ENCODE measurements around the gene APOC3. TPM values are rescaled to one million over a fixed set of nuclear protein-coding genes. Genes with fewer than 3 reads are reported as not detected.
A peak's percentile ranks its signal among the peaks of the same experiment; 100 is the strongest.
"Not testable (repeated sequence)": the region's sequence is repeated elsewhere in the genome, so short reads cannot be mapped to it uniquely, and the experiment has no call there.

APOC3 gene
- total RNA-seq, 3 donors from 2014 or later, result not detected

DNA sequence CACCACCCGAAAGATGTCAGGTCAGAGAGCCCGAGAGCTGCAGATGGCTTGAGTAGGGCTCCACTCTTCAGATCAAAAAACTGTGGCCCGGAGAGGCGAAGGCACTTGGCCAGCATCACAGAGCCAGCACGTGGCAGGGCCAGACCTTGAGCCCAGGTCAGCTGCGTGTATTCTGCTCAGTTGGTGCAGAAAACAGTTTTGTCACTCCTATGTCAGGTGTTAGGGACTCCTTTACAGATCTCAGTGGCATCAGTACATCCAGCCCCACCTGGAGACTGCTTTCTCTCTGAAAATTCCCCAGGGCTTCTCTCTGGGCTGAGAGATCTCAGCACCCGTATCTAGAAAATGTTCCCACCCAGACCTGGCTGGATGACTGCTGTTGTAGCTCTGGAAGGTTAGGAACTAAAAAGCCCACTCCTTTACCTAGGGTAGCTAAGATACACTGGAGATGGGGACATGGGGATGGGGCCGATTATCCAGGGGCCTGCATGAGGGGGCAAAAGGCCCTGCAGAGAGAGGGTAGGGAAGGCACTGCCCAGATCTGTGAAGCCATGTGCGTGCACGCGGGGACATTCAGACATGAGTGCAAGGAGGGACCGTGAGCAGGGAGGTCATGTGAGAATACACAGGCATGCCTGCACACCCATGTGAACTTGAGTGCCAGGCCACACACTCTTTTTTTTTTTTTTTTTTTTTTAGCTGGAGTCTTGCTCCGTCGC is 4.3 kb downstream of the APOC3 start:
- Histone ChIP-seq H3K36me3 (no peaks in the 10 kb centered on the region), H3K4me3 (no peak overlapping the region), H3K4me1 (no peaks in the 10 kb centered on the region), H3K27ac (no peak overlapping the region), H3K9me3 (no peaks in the 10 kb centered on the region), H3K27me3 (no peaks in the 10 kb centered on the region)
- DNase-seq (ENCODE audit: low spot score in 2 of 2), result no peak
- TF ChIP-seq POLR2A (IDR thresholded peaks at IDR 0.05) (no peak), POLR2AphosphoS5 (IDR thresholded peaks at IDR 0.05) (no peak)
- TF ChIP-seq, protein P1, sequence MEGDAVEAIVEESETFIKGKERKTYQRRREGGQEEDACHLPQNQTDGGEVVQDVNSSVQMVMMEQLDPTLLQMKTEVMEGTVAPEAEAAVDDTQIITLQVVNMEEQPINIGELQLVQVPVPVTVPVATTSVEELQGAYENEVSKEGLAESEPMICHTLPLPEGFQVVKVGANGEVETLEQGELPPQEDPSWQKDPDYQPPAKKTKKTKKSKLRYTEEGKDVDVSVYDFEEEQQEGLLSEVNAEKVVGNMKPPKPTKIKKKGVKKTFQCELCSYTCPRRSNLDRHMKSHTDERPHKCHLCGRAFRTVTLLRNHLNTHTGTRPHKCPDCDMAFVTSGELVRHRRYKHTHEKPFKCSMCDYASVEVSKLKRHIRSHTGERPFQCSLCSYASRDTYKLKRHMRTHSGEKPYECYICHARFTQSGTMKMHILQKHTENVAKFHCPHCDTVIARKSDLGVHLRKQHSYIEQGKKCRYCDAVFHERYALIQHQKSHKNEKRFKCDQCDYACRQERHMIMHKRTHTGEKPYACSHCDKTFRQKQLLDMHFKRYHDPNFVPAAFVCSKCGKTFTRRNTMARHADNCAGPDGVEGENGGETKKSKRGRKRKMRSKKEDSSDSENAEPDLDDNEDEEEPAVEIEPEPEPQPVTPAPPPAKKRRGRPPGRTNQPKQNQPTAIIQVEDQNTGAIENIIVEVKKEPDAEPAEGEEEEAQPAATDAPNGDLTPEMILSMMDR (IDR thresholded peaks at IDR 0.05), result no peak
- intact Hi-C loops (cut with DNase I; ENCODE audit: low total_unique reads), result no loop called here

DNA sequence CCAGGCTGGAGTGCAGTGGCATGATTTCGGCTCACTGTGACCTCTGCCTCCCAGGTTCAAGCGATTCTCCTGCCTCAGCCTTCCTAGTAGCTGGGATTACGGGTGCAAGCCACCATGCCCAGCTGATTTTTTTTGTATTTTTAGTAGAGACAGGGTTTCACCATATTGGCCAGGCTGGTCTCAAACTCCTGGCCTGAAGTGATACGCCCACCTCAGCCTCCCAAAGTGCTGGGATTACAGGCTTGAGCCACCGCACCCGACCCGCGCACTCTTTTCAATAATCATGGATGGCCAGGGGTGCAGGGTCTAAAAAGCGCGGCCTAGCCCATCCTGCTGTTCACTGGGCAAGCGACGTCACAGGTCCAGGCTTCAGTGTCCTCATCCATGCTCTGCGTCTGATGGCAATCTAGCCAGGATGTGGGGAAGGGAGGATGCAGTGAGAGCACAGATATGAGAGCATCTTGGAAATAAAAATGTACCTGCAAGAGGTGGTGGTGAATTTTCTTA is 4.9 kb downstream of the APOC3 start:
- H3K9me3 ChIP-seq; H3K4me3 ChIP-seq; H3K36me3 ChIP-seq; DNase-seq (ENCODE audit: low spot score in 2 of 2); H3K4me1 ChIP-seq; H3K27me3 ChIP-seq; H3K27ac ChIP-seq; intact Hi-C loops (cut with DNase I; ENCODE audit: low total_unique reads): not testable (repeated sequence)

DNA sequence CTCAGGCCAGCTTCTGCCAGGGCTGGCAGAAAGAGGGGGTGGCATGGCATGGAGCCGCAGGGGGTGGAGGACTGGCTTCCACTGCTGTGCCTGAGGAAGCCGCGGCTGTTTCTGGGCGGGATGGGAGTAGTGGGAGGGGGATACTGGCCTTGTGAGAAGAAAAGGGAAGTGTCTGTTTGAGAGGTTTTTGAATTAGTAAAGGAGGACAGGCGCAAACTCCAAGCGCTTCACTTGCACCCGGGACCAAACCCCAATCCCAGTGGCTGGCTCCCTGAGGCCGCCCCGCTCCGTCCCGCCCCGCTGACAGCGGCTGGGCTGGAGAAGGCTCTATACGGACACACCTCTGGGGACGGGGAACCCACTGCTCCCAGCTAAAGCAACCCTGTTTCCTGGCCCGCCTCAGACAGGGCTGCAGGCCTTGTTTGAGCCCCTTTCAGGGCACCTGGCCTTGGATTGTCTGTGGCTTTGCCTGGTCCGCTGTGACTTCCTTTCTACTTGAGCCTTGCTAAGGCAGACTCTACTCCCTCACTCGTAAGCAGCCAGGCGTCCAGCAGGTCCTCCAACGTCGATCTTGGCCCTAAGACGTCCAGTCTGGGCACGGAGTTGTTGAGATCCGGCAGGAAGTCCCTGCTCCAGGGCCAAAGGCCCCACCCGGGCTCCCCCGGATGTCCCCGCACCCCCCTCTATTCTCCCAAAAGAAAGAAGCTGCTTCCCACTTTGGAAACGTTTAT is 5.5 kb downstream of the APOC3 start:
- Histone ChIP-seq H3K4me1 (no peaks in the 10 kb centered on the region), H3K9me3 (no peaks in the 10 kb centered on the region), H3K4me3 (peak overlapping the region; percentile 34 to 63 (median 50)), H3K27me3 (no peaks in the 10 kb centered on the region), H3K27ac (peak overlapping the region in 1 of 2 donors; percentile 35), H3K36me3 (no peaks in the 10 kb centered on the region)
- intact Hi-C loops (cut with DNase I; ENCODE audit: low total_unique reads), result no loop called here
- DNase-seq (ENCODE audit: low spot score in 2 of 2), result no peak
- TF ChIP-seq, protein P1 (IDR thresholded peaks at IDR 0.05), result no peak

DNA sequence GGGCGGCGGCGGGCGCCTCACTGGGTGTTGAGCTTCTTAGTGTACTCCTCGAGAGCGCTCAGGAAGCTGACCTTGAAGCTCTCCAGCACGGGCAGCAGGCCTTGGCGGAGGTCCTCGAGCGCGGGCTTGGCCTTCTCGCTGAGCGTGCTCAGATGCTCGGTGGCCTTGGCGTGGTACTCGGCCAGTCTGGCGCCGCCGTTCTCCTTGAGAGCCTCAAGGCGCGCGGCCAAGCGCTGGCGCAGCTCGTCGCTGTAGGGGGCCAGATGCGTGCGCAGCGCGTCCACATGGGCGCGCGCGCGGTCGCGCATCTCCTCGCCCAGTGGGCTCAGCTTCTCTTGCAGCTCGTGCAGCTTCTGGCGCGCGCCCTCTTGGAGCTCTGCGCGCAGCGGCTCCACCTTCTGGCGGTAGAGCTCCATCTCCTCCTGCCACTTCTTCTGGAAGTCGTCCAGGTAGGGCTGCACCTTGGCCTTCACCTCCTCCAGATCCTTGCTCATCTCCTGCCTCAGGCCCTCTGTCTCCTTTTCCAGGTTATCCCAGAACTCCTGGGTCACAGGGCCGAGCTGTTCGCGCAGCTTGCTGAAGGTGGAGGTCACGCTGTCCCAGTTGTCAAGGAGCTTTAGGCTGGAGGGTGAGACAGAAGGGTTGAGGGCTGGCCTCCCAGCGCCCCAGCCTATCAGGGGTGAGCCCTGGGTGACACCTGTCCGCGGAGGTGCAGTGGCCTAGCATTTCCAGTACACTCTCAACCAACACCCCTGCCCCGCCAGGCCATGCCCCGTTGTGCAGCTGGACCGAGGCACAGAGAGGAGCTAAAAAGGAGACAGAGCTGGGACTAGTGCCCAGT is 6.3 kb downstream of the APOC3 start:
- TF ChIP-seq POLR2AphosphoS5 (IDR thresholded peaks at IDR 0.05), result peak in 1 of 3 donors; percentile 59
- TF ChIP-seq, protein P1 (IDR thresholded peaks at IDR 0.05), result peak in 2 of 3 donors; percentile 43 to 52
- no peak for TF ChIP-seq POLR2A (IDR thresholded peaks at IDR 0.05)
- peak; percentile 54 to 83 for DNase-seq (ENCODE audit: low spot score in 2 of 2)
- no peaks in the 10 kb centered on the region for H3K9me3 ChIP-seq
- intact Hi-C loops (cut with DNase I; ENCODE audit: low total_unique reads), result no loop called here
- H3K27me3 ChIP-seq, result no peaks in the 10 kb centered on the region
- peak overlapping the region; percentile 34 to 63 (median 50) for H3K4me3 ChIP-seq
- H3K36me3 ChIP-seq, result no peaks in the 10 kb centered on the region
- H3K4me1 ChIP-seq, result no peaks in the 10 kb centered on the region
- H3K27ac ChIP-seq, result peak overlapping the region in 1 of 2 donors; percentile 28

DNA sequence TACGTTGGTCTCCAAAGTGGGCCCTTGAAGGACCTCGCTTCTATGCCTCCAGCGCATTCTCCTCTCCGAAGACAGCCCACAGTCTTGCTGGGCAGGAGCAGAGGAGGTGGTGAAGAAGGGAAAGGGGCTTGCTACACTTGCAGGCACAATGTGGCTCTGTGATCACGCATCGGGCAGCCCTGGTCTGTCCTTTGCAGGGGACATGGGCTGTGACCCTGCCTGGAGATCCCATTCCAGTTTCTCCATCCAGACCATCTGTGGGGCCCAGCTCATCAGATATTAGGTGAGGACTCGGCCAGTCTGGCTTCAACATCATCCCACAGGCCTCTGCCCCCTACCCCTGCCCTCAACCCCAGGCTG is 6.9 kb downstream of the APOC3 start:
- intact Hi-C loops (cut with DNase I; ENCODE audit: low total_unique reads), result no loop called here
- TF ChIP-seq POLR2A (IDR thresholded peaks at IDR 0.05) (no peak), POLR2AphosphoS5 (IDR thresholded peaks at IDR 0.05) (no peak)
- TF ChIP-seq, protein P1 (IDR thresholded peaks at IDR 0.05), result no peak
- H3K4me3 ChIP-seq, result no peak overlapping the region
- no peak overlapping the region for H3K27ac ChIP-seq
- no peaks in the 10 kb centered on the region for H3K9me3 ChIP-seq
- no peaks in the 10 kb centered on the region for H3K36me3 ChIP-seq
- DNase-seq (ENCODE audit: low spot score in 2 of 2), result no peak
- no peaks in the 10 kb centered on the region for H3K27me3 ChIP-seq
- no peaks in the 10 kb centered on the region for H3K4me1 ChIP-seq
